GM23338 (cell line): ENCODE results near the gene OXLD1. TPM values are rescaled to one million over a fixed set of nuclear protein-coding genes. Genes with fewer than 3 reads are reported as not detected.
"Not testable (repeated sequence)": the region's sequence is repeated elsewhere in the genome, so short reads cannot be mapped to it uniquely, and the experiment has no call there.

Experiments used
- ATAC-seq: fragments of 200-7000 bp; cut with Tn5 transposase; 3 replicates; pipeline ENCODE4 v1.9.1; 2020
- DNase-seq: peaks from one replicate; pipeline ENCODE4 v3.0.0-alpha.2; 2015; ENCODE audit warnings: low spot score
- H2AFZ ChIP-seq: fragments of 200-600 bp; sonication (generic); 2 replicates; pipeline ENCODE4 v1.8.0; 2016; ENCODE audit warnings: antibody characterized with exemption, mild to moderate bottlenecking, moderate library complexity
- H3F3A ChIP-seq: fragments of 200-600 bp; sonication (generic); replicated peaks from 2 replicates; pipeline ENCODE4 v1.8.0; 2017; ENCODE audit warnings: antibody characterized with exemption, mixed run types, low read depth
- H3K27ac ChIP-seq: fragments of 200-600 bp; sonication (generic); 2 replicates; pipeline ENCODE4 v1.6.1; 2016; ENCODE audit warnings: low read depth
- H3K27me3 ChIP-seq: fragments of 200-600 bp; sonication (generic); 2 replicates; pipeline ENCODE4 v1.8.0; 2016; ENCODE audit warnings: mild to moderate bottlenecking, mixed run types, moderate library complexity; ENCODE audit not compliant: insufficient read depth
- H3K36me3 ChIP-seq: fragments of 200-600 bp; sonication (generic); 2 replicates; pipeline ENCODE4 v1.8.0; 2016; ENCODE audit warnings: mild to moderate bottlenecking; ENCODE audit not compliant: insufficient read depth
- H3K4me1 ChIP-seq: fragments of 200-600 bp; sonication (generic); 2 replicates; pipeline ENCODE4 v1.8.0; 2016; ENCODE audit warnings: mild to moderate bottlenecking, moderate library complexity; ENCODE audit not compliant: insufficient read depth
- H3K4me2 ChIP-seq: fragments of 200-600 bp; sonication (generic); 2 replicates; pipeline ENCODE4 v1.7.1; 2017; ENCODE audit warnings: mixed run types
- H3K4me3 ChIP-seq: fragments of 200-600 bp; sonication (generic); 2 replicates; pipeline ENCODE4 v1.6.1; 2016; ENCODE audit warnings: mixed run types
- H3K79me2 ChIP-seq: fragments of 200-600 bp; sonication (generic); replicated peaks from 2 replicates; pipeline ENCODE4 v1.8.0; 2017; ENCODE audit warnings: mild to moderate bottlenecking; ENCODE audit not compliant: insufficient read depth
- H3K9me2 ChIP-seq: fragments of 200-600 bp; sonication (generic); 2 replicates; pipeline ENCODE4 v1.8.0; 2017; ENCODE audit not compliant: insufficient read depth
- H4K20me1 ChIP-seq: fragments of 200-600 bp; sonication (generic); replicated peaks from 2 replicates; pipeline ENCODE4 v1.8.0; 2017; ENCODE audit warnings: mild to moderate bottlenecking; ENCODE audit not compliant: insufficient read depth
- H3K27ac Mint-ChIP-seq: 2 replicates; pipeline ENCODE4 v1.8.0; 2020; ENCODE audit warnings: inconsistent platforms, mild to moderate bottlenecking, moderate library complexity, mixed read lengths
- H3K27me3 Mint-ChIP-seq: 3 replicates; pipeline ENCODE4 v1.8.0; 2022; ENCODE audit warnings: low read depth, mild to moderate bottlenecking, moderate library complexity, mixed read lengths, inconsistent platforms; ENCODE audit not compliant: insufficient read depth, poor library complexity
- H3K36me3 Mint-ChIP-seq: 3 replicates; pipeline ENCODE4 v1.8.0; 2021; ENCODE audit warnings: low read depth, mild to moderate bottlenecking, inconsistent platforms, moderate library complexity, mixed read lengths
- H3K4me1 Mint-ChIP-seq: 3 replicates; pipeline ENCODE4 v1.8.0; 2020; ENCODE audit warnings: mild to moderate bottlenecking, inconsistent platforms, mixed read lengths
- H3K4me3 Mint-ChIP-seq: 3 replicates; pipeline ENCODE4 v1.8.0; 2021; ENCODE audit warnings: moderate library complexity, mild to moderate bottlenecking, inconsistent platforms, mixed read lengths
- H3K9me3 Mint-ChIP-seq: 3 replicates; pipeline ENCODE4 v1.8.0; 2020; ENCODE audit warnings: moderate library complexity, mild to moderate bottlenecking, inconsistent platforms, mixed read lengths
- CREB1 ChIP-seq: fragments of 250-450 bp; sonication (Bioruptor Pico); IDR thresholded peaks from 2 replicates; pipeline ENCODE4 v1.5.0; 2020; ENCODE audit warnings: low read depth, mild to moderate bottlenecking, moderate library complexity
- POLR2AphosphoS5 ChIP-seq: IDR thresholded peaks from 2 replicates; pipeline ENCODE4 v1.6.1; 2016; ENCODE audit warnings: antibody characterized with exemption, low read depth
- ZNF331 ChIP-seq: fragments of 250-450 bp; sonication (Bioruptor Pico); IDR thresholded peaks from 2 replicates; pipeline ENCODE4 v1.5.0; 2020; ENCODE audit warnings: low read depth, mild to moderate bottlenecking, moderate library complexity
- polyA plus RNA-seq: library from polyadenylated mRNA; unstranded; fragments of >200 nt; fragmentation: Nextera tagmentation; extraction: Ambion mirVana; gene quantifications from 2 replicates; pipeline ENCODE4 v1.2.1, GENCODE V29; 2016
- total RNA-seq: library from RNA; depleted of rRNA; stranded (reverse); fragments of >200 nt; shearing (Covaris generic); gene quantifications from 2 replicates; pipeline ENCODE4 v1.2.3, GENCODE V29; 2014
- TF ChIP-seq, protein P1 (sequence below), 2 experiments: fragments of 200-600 bp in 1 of 2; sonication (generic) in 1 of 2; conservative IDR thresholded peaks; 2 replicates each; pipeline versions ENCODE4 v1.5.1 to v1.6.1; 2016 to 2017; ENCODE audit warnings: antibody characterized with exemption in 2 of 2, low read depth in 2 of 2, mild to moderate bottlenecking in 2 of 2, moderate library complexity in 1 of 2

OXLD1 gene
- total and polyA plus RNA-seq, 2 experiments from 2014 or later = 46.0 to 64.9 TPM

- Mint-ChIP-seq H3K27me3 (peaks cover 14% of the 10 kb centered on the region), H3K27ac (no peak overlapping the region), H3K4me1 (peaks cover 5% of the 10 kb centered on the region; the same call in 2 of the 3 replicates), H3K4me3 (no peak overlapping the region), H3K36me3 (peaks cover 35% of the 10 kb centered on the region), H3K9me3 (no peaks in the 10 kb centered on the region)
- H3F3A ChIP-seq = peaks cover 12% of the 10 kb centered on the region; the same call in 1 of the 2 replicates
- H3K9me2 ChIP-seq = no peaks in the 10 kb centered on the region
- H3K27ac ChIP-seq = no peak overlapping the region
- no peak for TF ChIP-seq CREB1
- peaks cover 7% of the 10 kb centered on the region; the same call in 1 of the 2 replicates for H3K36me3 ChIP-seq
- no peak overlapping the region for H2AFZ ChIP-seq
- DNase-seq = no peak
- H3K79me2 ChIP-seq = peaks cover 12% of the 10 kb centered on the region
- no peak overlapping the region for H3K4me3 ChIP-seq
- H3K27me3 ChIP-seq = no peaks in the 10 kb centered on the region
- no peak for ATAC-seq
- H3K4me2 ChIP-seq = no peak overlapping the region
- peaks cover 3% of the 10 kb centered on the region; the same call in 1 of the 2 replicates for H4K20me1 ChIP-seq
- H3K4me1 ChIP-seq = no peaks in the 10 kb centered on the region
These were observed 10.5 kb upstream of the OXLD1 start for GRCh38 chr17:81676906-81677305.

GRCh38 chr17:81675515-81676221 is 9.3 kb upstream of the OXLD1 start:
- not testable (repeated sequence) for H4K20me1 ChIP-seq, H3K79me2 ChIP-seq, H3K9me3 Mint-ChIP-seq, H3K9me2 ChIP-seq, H3K4me3 Mint-ChIP-seq, H3K4me3 ChIP-seq, H3K27me3 ChIP-seq, H3K4me1 ChIP-seq, H3K4me1 Mint-ChIP-seq, H3K27ac Mint-ChIP-seq, H2AFZ ChIP-seq, H3K4me2 ChIP-seq
- Histone ChIP-seq H3K36me3 (peaks cover 13% of the 10 kb centered on the region), H3K27ac (peak overlapping the region; percentile 84), H3F3A (peaks cover 12% of the 10 kb centered on the region; the same call in 1 of the 2 replicates)
- peaks cover 42% of the 10 kb centered on the region for H3K36me3 Mint-ChIP-seq
- peaks cover 19% of the 10 kb centered on the region for H3K27me3 Mint-ChIP-seq
- ATAC-seq (peak; percentile 28), DNase-seq (peak; percentile 39)
- TF ChIP-seq, protein P1, sequence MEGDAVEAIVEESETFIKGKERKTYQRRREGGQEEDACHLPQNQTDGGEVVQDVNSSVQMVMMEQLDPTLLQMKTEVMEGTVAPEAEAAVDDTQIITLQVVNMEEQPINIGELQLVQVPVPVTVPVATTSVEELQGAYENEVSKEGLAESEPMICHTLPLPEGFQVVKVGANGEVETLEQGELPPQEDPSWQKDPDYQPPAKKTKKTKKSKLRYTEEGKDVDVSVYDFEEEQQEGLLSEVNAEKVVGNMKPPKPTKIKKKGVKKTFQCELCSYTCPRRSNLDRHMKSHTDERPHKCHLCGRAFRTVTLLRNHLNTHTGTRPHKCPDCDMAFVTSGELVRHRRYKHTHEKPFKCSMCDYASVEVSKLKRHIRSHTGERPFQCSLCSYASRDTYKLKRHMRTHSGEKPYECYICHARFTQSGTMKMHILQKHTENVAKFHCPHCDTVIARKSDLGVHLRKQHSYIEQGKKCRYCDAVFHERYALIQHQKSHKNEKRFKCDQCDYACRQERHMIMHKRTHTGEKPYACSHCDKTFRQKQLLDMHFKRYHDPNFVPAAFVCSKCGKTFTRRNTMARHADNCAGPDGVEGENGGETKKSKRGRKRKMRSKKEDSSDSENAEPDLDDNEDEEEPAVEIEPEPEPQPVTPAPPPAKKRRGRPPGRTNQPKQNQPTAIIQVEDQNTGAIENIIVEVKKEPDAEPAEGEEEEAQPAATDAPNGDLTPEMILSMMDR (conservative IDR thresholded peaks at IDR 0.05; ENCODE audit: low read depth in 2 of 2) = peak; percentile 55 to 56

DNA sequence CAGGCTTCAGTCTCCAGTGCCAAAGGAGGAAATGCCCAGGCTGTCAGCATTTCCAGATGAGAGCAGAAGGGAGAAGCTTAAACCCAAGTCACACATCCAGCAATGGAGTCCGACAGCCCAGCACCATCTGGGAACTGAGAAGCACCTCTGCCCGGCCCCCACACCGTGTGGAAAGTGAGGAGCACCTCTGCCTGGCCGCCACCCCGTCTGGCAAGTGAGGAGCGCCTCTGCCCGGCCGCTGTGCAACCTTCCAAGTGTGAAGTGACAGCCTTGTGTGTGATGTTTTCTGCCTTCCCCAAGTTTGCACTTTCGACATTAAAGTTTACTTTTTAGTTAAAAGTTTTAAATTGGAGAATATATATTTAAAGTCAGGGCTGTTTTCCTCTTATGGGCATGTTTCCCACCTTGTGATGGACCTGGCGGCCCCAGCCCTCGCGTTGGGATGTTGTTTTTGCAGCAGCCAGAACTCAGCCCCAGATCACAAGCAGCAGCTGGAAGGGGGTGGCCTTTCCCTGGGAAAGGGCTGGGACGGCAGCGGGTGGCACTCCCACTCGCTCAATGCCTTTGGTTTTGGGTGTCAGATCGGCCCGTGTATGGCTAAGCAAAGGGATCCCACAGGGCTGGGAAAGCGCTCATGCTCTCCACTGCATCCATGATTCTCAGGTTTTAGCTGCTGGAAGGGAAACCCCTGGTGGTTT is 7.3 kb upstream of the OXLD1 start:
- Histone ChIP-seq H2AFZ (no peak overlapping the region), H3F3A (peaks cover 19% of the 10 kb centered on the region; the same call in 1 of the 2 replicates), H3K4me2 (no peak overlapping the region), H3K27me3 (no peaks in the 10 kb centered on the region), H3K9me2 (no peaks in the 10 kb centered on the region), H3K36me3 (peaks cover 24% of the 10 kb centered on the region), H3K79me2 (peaks cover 12% of the 10 kb centered on the region), H3K4me3 (no peak overlapping the region), H3K4me1 (no peaks in the 10 kb centered on the region), H3K27ac (no peak overlapping the region), H4K20me1 (peaks cover 3% of the 10 kb centered on the region; the same call in 1 of the 2 replicates)
- Mint-ChIP-seq H3K4me3 (no peak overlapping the region), H3K27me3 (peaks cover 24% of the 10 kb centered on the region), H3K27ac (no peak overlapping the region), H3K9me3 (no peaks in the 10 kb centered on the region), H3K36me3 (peaks cover 60% of the 10 kb centered on the region), H3K4me1 (peaks cover 5% of the 10 kb centered on the region; the same call in 2 of the 3 replicates)
- no peak for ATAC-seq
- DNase-seq = no peak
- TF ChIP-seq POLR2AphosphoS5 (0 out of 2 replicates have a peak, but pooled peaks have one; percentile 10), ZNF331 (CRISPR knock-in tag) (no peak)
